Measurements from ENCODE around the gene NPIPB4.
"Not testable (repeated sequence)": the region's sequence is repeated elsewhere in the genome, so short reads cannot be mapped to it uniquely, and the experiment has no call there.

NPIPB4 gene

DNA sequence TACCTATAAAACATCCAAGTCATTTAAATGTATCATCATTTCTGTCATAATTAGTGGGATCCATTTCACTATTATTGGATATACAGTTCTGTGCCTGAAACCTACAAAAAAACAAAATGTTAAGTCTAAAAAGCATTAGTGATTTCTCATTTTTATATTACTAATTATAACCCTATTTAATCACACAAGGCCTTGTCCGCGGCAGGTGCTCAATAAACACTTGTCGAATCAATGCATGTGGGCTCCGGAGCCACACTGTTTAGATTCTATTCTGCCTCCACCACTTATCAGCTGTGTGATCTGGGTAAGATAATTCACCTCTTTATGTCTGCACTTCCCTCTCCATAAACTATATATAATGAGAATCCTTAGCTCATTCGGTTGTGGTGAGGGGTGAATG, at the start of gene NPIPB4:
TSS of gene NPIPB4 (minus strand) at position 101 of the 400 bp plus-strand sequence. CDS start 378 bp downstream, outside the sequence.
- not testable (repeated sequence) for DNase-seq (ENCODE audit: low read depth)

DNA sequence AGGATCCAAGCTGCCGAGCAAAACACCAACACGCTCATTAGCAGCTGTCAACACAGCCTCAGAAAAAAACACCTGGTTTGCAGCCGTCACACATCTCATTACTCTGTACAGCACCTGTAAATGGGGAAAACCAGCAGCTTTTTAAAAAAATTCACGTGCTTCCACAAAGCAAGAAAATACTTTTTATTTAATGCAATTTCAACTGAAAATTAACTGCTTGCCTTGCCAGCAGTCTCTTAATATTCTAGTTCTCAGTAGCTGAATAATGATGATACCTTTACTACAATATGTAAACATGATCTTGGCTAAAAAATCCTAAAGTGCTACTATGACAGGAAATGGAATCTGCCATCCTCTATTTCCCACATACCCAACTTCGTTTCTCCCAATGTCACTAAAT, 41.4 kb upstream of the NPIPB4 start:
- not testable (repeated sequence) for DNase-seq (ENCODE audit: low read depth)

DNA sequence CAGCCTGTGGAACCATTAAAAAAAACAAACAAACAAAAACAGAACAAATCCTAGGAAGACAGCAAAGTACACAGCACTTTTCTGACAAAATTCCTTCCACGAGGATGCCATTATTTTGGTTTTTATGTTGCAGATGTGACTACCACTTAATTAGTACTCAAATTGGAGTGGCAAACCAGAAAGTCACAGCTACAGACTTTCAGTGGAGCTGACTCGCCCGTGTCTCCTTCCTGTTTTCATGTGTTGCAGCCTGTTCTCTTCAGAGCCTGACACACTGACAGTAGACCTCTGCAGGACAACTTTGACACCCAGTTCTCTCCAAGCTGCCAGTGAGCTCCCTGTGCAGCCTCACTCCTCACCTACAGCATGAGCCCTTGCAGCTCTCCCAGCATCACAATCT, 24.4 kb upstream of the NPIPB4 start:
- DNase-seq (ENCODE audit: low read depth), result not testable (repeated sequence)

DNA sequence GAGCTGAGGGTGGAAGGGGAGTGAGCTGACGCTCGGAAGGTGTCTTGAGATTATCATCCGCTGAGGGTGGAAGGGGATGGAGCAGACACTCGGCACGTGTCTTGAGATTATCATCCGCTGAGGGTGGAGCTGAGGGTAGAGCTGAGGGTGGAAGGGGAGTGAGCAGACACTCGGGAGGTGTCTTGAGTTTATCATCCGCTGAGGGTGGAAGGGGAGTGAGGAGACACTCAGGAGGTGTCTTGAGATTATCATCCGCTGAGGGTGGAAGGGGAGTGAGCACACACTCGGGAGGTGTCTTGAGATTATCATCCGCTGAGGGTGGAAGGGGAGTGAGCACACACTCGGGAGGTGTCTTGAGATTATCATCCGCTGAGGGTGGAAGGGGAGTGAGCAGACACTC, 20.4 kb downstream of the NPIPB4 start:
- DNase-seq (ENCODE audit: low read depth), result not testable (repeated sequence)

DNA sequence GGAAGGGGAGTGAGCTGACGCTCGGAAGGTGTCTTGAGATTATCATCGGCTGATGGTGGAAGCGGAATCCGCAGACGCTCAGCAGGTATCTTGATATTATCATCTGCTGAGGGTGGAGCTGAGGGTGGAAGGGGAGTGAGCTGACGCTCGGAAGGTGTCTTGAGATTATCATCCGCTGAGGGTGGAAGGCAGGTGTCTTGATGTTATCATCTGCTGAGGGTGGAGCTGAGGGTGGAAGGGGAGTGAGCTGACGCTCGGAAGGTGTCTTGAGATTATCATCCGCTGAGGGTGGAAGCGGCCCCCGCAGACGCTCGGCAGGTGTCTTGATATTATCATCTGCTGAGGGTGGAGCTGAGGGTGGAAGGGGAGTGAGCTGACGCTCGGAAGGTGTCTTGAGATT, 21.2 kb downstream of the NPIPB4 start:
- not testable (repeated sequence) for DNase-seq (ENCODE audit: low read depth)

DNA sequence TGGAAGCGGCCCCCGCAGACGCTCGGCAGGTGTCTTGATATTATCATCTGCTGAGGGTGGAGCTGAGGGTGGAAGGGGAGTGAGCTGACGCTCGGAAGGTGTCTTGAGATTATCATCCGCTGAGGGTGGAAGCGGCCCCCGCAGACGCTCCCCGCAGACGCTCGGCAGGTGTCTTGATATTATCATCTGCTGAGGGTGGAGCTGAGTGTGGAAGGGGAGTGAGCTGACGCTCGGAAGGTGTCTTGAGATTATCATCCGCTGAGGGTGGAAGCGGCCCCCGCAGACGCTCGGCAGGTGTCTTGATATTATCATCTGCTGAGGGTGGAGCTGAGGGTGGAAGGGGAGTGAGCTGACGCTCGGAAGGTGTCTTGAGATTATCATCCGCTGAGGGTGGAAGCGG, 21.8 kb downstream of the NPIPB4 start:
- DNase-seq (ENCODE audit: low read depth), result not testable (repeated sequence)

DNA sequence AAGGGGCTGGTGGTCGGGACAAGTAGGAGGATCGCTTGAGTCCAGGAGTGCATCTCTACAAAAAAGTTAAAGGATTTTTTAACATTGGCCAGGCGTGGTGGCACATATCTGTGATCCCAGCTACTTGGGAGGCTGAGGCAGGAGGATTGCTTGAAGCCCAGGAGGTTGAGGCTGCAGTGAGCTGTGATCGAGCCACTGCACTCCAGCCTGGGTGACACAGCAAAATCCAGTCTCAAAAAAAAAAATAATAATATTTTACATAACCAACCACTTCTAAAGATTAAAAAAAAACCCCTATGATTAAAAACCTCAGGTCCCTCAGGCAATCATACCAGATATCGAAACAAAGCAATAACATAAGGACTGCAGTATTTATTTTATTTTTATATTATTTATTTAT, 23.3 kb downstream of the NPIPB4 start:
- not testable (repeated sequence) for DNase-seq (ENCODE audit: low read depth)

DNA sequence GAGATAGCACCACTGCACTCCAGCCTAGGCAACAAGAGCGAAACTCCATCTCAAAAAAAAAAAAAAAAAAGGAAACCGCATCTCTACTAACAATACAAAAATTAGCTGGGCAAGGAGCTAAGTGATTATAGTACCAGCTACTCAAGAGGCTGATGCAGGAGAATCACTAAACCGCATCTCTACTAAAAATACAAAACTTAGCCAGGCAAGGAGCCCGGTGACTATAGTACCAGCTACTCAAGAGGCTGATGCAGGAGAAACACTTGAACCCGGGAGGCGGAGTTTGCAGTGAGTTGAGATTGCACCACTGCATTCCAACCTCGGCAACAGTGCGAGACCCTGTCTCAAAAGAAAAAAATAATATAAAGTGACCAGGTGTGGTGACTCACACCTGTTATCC, 27.6 kb downstream of the NPIPB4 start:
- not testable (repeated sequence) for DNase-seq (ENCODE audit: low read depth)

DNA sequence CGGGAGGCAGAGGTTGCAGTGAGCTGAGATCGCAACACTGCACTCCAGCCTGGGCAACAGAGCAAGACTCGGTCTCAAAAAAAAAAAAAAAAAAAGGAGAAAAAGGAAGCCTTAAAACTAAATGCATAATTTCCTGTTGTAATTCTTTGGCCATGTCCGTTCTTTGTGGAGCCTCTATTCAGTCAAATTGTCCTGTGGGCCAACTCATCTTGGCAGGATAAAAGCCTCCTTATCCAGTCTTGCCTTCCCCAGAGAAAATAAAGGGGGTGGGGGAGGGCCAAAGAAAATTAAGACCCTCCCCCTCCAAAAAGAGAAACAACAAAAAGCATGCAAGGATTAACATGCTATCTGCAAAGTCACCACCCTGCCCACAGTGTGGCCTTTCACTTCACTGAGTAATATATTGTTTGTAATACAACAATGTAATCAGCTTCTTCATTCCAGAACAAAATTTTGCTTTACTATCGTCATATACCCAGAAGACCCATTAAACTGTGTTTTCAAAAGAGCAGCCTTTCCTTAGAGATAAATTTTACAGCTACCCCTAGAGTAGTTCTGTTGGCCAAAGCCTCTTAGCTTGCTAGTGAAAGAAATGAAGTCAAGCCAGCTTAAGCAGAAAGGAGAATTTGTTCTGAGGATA, 31.4 kb downstream of the NPIPB4 start:
- not testable (repeated sequence) for DNase-seq (ENCODE audit: low read depth)

DNA sequence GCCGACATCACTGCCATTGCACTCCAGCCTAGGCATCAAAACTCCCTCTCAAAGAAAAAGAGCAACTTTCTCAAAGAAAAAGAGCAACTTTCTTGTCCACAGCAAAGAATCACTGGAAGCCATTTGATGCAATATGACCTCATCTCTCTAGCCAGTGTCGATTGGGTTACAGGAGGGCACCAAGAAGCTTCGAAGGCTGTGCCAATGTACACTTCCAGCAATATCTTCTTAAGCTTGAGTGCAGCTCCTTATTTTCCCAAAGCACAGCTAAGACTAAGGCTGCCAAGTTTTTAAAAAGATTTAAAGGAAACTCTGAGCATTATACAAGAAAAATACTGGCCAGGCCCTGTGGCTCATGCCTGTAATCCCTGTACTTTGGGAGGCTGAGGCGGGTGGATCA, 32.0 kb downstream of the NPIPB4 start:
- DNase-seq (ENCODE audit: low read depth), result not testable (repeated sequence)

DNA sequence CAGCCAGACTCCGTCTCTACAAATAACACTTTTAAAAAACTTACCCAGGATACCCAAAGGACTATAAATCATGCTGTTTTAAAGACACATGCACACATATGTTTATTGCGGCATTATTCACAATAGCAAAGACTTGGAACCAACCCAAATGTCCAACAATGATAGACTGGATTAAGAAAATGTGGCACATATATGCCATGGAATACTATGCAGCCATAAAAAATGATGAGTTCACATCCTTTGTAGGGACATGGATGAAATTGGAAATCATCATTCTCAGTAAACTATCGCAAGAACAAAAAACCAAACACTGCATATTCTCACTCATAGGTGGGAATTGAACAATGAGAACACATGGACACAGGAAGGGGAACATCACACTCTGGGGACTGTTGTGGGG, 34.3 kb downstream of the NPIPB4 start:
- DNase-seq (ENCODE audit: low read depth), result not testable (repeated sequence)

DNA sequence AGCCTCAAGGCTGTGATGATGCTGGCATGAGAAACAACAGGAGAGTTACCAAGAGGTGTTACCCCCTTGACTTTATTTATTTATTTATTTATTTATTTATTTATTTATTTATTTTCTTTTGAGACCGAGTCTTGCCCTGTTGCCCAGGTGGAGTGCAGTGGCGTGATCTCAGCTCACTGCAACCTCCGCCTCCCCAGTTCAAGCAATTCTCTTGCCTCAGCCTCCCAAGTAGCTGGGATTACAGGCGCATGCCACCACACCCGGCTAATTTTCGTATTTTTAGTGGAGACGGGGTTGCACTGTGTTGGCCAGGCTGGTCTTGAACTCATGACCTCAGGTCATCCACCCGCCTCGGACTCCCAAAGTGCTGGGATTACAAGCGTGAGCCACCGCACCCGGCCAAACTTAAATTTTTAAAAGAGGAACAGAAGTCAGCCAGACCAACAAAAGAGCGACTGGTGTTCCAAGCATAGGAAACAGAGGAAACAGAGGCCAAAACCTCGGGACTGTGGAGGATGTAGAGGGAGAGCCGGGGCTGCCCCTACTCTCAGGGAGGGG, 36.6 kb downstream of the NPIPB4 start:
- not testable (repeated sequence) for DNase-seq (ENCODE audit: low read depth)

DNA sequence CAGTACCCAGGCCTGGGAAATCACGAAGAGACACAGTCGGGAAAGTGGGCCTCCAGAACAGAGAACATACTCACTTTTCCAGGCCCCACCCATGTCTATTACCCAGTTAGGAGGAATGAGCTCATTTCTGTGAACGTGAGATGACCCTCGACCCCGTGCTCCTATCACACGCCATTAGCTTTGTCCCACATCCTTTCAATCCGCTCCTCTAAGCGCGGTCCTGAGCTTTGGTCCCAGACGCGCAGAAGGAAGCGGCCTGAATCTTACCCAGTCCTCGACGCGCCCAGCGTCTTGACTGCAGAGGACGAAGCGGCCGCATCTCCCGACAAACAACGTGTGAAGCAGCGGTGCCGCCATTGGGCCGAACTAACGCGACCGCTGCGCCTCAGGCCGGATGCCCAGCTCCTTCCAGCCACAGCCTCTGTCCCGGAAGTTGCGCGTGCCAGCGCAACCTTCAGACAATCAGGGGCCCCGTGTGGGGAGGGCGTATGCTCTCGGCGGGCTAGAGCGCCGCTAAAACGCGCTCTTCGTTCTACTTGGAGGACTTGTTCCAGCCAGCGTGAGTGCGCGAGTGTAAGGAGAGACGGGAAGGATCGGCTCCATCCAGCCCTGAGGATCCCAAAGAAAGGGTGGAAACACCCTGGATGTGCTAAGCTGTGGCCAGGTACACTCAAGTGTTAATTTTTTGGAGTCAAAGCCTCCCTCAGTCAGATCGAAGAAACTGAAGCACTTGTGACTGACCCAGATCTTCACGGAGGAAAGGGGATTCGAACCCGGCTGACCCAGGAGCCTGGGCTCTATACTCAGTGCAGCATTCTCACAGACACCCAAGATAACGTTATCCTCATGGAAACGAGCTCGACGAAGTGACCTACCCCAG, 37.3 kb downstream of the NPIPB4 start:
- peak; percentile 23 for DNase-seq (ENCODE audit: low read depth)

DNA sequence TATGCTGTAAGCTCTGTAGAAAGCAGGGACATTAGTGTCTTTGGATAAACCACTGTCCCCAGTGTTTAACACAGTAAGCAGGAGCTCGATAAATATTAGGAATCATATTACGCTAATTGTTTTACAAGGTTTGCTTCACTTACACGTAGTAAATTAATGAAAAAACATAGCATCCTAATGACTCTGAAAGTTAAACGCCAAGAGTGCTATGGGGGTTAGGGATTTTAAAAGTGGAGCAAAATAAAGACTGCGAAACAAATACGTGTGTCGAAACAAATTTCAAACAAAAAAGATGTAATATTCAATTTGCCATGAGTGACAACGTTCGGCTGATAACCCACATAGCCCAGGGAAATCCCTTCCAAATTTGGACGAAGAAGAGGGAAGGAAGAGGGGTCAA, 37.9 kb downstream of the NPIPB4 start:
- not testable (repeated sequence) for DNase-seq (ENCODE audit: low read depth)

DNA sequence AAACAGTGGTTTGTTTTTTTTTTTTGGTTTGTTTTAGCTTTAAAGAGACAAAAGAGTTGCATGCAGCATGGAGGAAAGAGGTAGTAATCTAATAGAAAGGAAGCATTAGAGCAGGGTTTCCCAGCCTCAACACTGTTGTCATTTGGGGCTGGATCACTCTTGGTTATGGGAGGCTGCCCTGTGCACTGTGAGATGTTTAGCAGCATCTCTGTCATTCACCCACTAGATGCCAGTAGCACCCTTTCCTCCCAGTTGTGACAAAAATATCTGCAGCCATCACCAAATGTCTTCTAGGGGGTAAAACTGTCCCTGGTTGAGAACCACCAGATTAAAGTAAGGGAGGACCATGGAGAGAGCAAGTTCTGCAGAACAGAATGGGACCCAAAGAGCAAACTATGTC, 40.5 kb downstream of the NPIPB4 start:
- DNase-seq (ENCODE audit: low read depth), result not testable (repeated sequence)

DNA sequence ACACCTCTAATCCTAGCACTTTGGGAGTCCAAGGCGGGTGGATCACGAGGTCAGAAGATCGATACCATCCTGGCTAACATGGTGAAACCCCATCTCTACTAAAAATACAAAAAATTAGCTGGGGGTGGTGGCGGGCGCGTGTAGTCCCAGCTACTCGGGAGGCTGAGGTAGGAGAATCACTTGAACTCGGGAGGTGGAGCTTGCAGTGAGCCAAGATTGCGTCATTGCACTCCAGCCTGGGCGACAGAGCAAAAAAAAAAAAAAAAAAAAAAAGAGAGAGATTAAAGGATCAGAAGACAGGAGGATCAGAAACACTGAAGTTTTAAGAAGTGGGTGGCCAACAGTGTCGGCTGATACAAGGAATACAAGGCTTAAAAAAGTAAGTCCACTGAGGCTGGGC, 41.9 kb downstream of the NPIPB4 start:
- DNase-seq (ENCODE audit: low read depth), result not testable (repeated sequence)

DNA sequence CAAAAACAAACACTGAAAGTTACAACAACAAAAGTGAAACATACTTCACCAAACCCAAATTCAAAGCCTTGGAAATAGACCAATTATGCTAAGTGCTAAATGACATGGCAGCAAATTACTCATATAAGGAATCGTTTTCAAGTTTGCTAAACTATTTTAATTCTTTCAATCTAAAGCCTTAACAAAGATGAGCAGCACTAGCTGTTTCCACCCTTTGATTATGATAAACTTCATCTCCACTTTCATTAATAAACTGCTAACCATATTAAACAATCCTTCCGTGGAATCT, 55.2 kb downstream of the NPIPB4 start:
- not testable (repeated sequence) for DNase-seq (ENCODE audit: low read depth)

DNA sequence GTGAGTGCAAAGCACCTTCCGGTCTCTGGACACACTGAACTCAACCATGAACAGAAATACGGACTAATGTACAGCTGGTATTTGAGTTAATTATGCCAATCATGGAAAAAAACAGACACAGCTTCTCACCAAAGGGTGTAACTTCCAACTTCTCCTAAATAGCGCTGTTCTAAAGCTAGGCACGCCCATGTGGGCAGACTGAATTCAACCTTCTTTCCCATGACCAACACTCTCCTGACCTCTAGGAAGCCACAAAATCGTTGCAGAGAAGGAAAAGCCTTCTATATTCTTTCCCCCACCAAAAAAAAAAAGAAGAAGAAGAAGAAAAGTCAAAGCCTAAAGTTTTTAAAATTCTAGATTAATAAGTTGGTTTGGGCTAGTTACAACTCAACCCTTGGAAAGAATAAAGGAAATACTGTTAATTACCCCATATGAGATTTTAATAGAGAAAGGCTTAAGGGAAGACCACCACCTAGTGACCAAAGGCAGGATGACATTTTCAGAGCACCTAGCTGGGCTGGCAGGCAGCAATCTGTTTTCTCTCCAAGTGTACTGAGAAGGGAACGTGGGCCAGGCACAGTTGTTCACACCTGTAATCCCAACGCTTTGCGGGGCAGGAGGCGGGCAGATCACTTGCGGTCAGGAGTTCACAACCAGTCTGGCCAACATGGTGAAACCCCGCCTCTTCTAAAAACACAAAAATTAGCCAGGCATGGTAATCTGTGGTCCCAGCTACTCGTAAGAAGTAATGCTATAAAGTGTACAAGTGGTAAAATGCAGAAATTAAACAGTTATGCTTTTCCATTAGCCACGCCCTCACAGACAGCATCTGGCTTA, 55.8 kb downstream of the NPIPB4 start:
- DNase-seq (ENCODE audit: low read depth), result peak; percentile 0

DNA sequence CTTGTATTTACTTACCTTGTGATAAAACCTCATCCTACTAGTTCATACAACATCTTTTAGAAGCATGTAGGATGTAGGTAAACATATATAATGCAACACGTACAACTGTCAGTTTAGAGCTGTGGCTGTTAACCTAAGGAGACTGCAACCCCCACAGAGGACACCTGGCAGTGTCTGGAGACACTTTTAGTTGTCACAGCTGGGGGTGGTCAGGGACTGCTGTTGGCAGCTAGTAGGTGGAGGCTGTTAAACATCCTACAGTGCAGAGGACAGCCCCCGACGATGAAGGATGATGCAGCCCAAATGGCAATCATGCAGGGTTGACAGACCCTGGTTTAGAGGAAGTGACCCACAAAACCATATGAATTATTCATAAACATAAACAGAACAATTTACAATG, 59.0 kb downstream of the NPIPB4 start:
- DNase-seq (ENCODE audit: low read depth), result not testable (repeated sequence)

DNA sequence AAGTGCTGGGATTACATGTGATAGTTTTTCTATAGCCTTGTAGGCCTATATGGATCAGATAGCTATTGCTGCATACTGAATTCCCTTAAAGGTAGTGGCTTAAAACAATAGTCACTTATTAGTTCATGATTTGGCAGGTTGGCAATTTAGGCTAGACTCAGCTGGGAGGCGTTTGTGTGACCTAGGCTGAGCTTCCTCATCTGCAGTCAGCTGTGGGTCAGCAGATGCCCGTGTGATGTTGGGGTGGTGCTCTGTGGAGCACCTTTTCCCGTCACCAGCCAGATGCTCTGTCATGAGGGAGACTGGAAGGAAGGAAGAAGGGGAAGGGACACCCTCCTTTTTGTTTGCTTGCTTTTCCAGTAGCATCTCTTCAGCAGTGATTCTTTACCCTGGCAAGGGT, 64.2 kb downstream of the NPIPB4 start:
- DNase-seq (ENCODE audit: low read depth), result not testable (repeated sequence)

DNA sequence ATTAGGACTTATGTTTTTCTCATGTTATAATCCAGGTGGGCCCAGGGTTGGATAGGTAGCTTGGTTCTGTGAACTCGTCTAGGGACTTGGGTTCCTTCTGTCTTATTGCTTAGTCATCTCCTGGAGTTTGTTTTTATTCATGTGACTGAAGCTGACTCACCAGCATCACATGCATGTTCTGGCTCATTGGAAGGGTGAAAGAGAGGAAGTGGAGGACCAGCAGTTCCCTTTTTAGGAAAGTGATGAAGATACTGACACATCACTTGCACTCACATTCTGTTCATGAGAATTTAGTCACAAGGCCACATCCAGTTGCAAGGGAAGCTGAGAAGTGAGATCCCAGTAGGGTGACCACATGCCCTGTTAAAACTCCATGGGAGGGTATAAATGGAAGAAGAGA, 67.0 kb downstream of the NPIPB4 start:
- not testable (repeated sequence) for DNase-seq (ENCODE audit: low read depth)

Data from HS-27A (cell line).